NT2/D1 (cell line): Measurements from ENCODE around the gene RUNX3.

Experiments used
- SUZ12 ChIP-seq: IDR thresholded peaks from 2 replicates; pipeline ENCODE4 v1.6.1; 2011; ENCODE audit not compliant: insufficient read length, insufficient read depth; ENCODE audit errors: extremely low read depth
- YY1 ChIP-seq: IDR thresholded peaks from 2 replicates; pipeline ENCODE4 v1.6.1; 2011; ENCODE audit not compliant: insufficient read length, insufficient read depth

GRCh38 chr1:24932725-24933294 lies 2.7 kb upstream of the RUNX3 start:
- TF ChIP-seq YY1 (no peak), SUZ12 (no peak)
